Measurements from ENCODE around the gene PICK1. TPM values are rescaled to one million over a fixed set of nuclear protein-coding genes. Genes with fewer than 3 reads are reported as not detected.

PICK1 gene
- total RNA-seq, 2 experiments from 2014 or later: 19.2 to 23.8 TPM

GRCh38 chr22:38068641-38069371 is 11.6 kb downstream of the PICK1 start:
- no peak overlapping the region for H3K27ac ChIP-seq (ENCODE audit: low read depth, low read length, poor library complexity, severe bottlenecking)
- H3K4me3 ChIP-seq (ENCODE audit: low read depth, low read length, poor library complexity, severe bottlenecking): no peak overlapping the region
- TF ChIP-seq CTCF (conservative IDR thresholded peaks at IDR 0.05; ENCODE audit: low read length) (no peak), EZH2phosphoT487 (IDR thresholded peaks at IDR 0.05; ENCODE audit: borderline replicate concordance, low read depth, low read length) (no peak)
- H3K4me2 ChIP-seq (ENCODE audit: low read length): no peak overlapping the region
- no peaks in the 10 kb centered on the region for H3K9me2 ChIP-seq (ENCODE audit: insufficient read depth, low read length)
- no peaks in the 10 kb centered on the region for H3K9me3 ChIP-seq (ENCODE audit: low read length)
- no peaks in the 10 kb centered on the region for H3K79me2 ChIP-seq (ENCODE audit: insufficient read depth, low read depth, low read length)
- no peak overlapping the region for H2AFZ ChIP-seq (ENCODE audit: low read length)
- no peaks in the 10 kb centered on the region for H3K4me1 ChIP-seq (ENCODE audit: insufficient read depth, low read length, poor library complexity, severe bottlenecking)
- ChIA-PET CTCF (ENCODE audit: unreplicated experiment) (no interaction called here), POLR2A (no interaction called here)
- DNase-seq (ENCODE audit: low spot score): no peak
- no peaks in the 10 kb centered on the region for H3K36me3 ChIP-seq (ENCODE audit: insufficient read depth, low read length)
- BruUV-seq (replicated peaks): no TSS peak
- H4K20me1 ChIP-seq (ENCODE audit: insufficient read depth, low read length): no peaks in the 10 kb centered on the region
- intact Hi-C loops (cut with micrococcal nuclease; ENCODE audit: unreplicated experiment): no loop called here

- POLR2A ChIA-PET: no interaction called here
- Histone ChIP-seq H3K9me2 (ENCODE audit: insufficient read depth, low read length) (no peaks in the 10 kb centered on the region), H3K36me3 (ENCODE audit: insufficient read depth, low read length) (no peaks in the 10 kb centered on the region), H3K79me2 (ENCODE audit: insufficient read depth, low read depth, low read length) (no peaks in the 10 kb centered on the region), H3K27ac (ENCODE audit: low read depth, low read length, poor library complexity, severe bottlenecking) (no peak overlapping the region), H3K9me3 (ENCODE audit: low read length) (no peaks in the 10 kb centered on the region), H3K4me3 (ENCODE audit: low read depth, low read length, poor library complexity, severe bottlenecking) (no peak overlapping the region), H4K20me1 (ENCODE audit: insufficient read depth, low read length) (no peaks in the 10 kb centered on the region), H3K4me2 (ENCODE audit: low read length) (no peak overlapping the region), H3K4me1 (ENCODE audit: insufficient read depth, low read length, poor library complexity, severe bottlenecking) (no peaks in the 10 kb centered on the region), H2AFZ (ENCODE audit: low read length) (no peak overlapping the region)
- peak; percentile 15 for DNase-seq (ENCODE audit: low spot score)
- intact Hi-C loops (cut with micrococcal nuclease; ENCODE audit: unreplicated experiment): no loop called here
- TF ChIP-seq EZH2phosphoT487 (IDR thresholded peaks at IDR 0.05; ENCODE audit: borderline replicate concordance, low read depth, low read length): no peak
- TF ChIP-seq CTCF (conservative IDR thresholded peaks at IDR 0.05; ENCODE audit: low read length): peak; percentile 63
- CTCF ChIA-PET (ENCODE audit: unreplicated experiment): no interaction called here
- no TSS peak for BruUV-seq (replicated peaks)
These were observed 12.4 kb downstream of the PICK1 start for GRCh38 chr22:38069372-38070249.

All from OCI-LY7 (cell line).